DMS114 treated with DMSO at 0.1 percent for 48 hours (cell line): ENCODE data around the gene PPP1R3F.

Experiments
- DNase-seq: peaks from one replicate; lab custom pipeline; 2025; ENCODE audit not compliant: unreplicated experiment; lab: John Stamatoyannopoulos, UW

The PPP1R3F gene, protein sequence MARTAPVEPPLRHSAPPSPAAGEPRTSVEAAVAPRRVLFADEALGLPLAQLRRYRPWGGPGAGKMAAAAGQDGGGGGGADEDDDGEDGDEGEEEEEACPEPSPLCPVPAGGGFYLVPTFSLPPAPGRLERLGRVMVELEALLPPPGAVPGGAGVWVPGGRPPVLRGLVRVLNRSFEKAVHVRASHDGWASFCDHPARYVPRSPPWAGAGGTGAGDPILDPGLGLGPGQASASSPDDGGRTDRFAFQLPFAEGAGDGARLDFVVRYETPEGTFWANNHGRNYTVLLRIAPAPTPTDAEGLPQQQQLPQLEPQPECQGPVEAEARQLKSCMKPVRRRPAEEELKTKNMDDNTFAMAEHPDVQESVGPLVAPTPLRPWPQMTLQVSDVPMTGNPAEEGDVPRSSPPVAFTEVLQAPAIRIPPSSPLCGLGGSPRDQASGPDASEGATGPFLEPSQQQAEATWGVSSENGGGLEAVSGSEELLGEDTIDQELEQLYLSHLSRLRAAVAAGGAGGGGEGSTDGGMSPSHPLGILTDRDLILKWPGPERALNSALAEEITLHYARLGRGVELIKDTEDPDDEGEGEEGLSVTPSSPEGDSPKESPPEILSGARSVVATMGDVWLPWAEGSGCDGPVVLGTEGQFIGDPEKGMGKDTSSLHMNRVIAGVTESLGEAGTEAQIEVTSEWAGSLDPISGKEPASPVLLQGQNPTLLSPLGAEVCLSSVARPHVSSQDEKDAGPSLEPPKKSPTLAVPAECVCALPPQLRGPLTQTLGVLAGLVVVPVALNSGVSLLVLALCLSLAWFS

DNA sequence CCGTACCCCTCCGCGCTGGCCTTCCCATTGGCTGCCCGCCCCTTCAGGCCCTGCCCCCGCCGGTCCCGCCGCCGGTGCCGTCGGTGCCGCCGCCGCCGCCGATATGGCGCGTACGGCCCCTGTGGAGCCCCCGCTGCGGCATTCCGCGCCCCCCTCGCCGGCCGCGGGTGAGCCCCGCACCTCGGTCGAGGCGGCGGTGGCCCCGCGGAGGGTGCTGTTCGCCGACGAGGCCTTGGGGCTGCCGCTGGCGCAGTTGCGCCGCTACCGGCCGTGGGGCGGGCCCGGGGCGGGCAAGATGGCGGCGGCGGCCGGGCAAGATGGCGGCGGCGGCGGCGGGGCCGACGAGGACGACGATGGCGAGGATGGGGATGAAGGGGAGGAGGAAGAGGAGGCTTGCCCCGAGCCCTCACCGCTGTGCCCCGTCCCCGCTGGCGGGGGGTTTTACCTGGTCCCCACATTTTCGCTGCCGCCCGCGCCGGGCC lies at the start of gene PPP1R3F:
Gene PPP1R3F (plus strand): TSS at position 27 of the 482 bp plus-strand sequence. CDS start 77 bp downstream, at position 104.
- DNase-seq = no peak

DNA sequence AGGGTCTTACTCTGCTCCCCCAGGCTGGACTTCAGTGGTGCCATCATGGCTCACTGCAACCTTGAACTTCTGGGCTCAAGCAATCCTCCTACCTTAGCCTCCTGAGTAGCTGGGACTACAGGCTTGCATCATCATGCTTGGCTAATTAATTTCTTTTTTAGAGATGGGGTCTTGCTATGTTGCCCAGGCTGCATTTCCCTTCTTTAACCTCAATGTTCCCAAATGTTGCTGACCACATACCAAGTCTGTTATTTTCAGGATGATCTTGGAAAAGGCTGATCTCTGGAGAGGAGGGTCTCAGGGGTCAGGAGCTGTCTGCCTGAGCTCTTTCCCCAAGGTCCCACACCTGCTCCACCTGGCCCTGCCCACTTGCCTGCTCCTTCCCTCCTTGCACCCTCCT lies 49.5 kb upstream of the PPP1R3F start:
- DNase-seq = no peak

GRCh38 chrX:49221868-49222267 lies 47.7 kb upstream of the PPP1R3F start:
- no peak for DNase-seq

DNA sequence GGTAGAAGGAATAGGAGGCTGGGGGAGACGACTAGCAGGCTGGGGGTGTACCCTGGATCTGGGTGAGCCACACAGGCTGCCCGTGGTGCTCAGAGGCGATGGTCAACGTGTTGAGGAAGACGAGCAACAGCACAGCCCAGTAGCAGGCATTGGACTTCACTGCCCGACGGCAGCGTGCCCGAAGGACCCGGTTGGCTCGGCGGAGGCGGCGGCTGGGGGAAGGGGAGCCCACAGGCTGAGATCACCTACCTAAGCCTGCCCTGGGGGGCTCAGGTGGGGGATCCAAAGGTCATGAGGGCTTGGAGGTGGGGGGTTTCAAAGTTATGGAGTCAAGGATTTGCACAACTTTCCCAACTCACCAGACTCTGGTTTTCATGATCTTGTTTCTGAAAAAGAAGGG lies 43.7 kb upstream of the PPP1R3F start:
- DNase-seq = no peak

- no peak for DNase-seq
These were observed 42.6 kb upstream of the PPP1R3F start for GRCh38 chrX:49226946-49227345.

DNA sequence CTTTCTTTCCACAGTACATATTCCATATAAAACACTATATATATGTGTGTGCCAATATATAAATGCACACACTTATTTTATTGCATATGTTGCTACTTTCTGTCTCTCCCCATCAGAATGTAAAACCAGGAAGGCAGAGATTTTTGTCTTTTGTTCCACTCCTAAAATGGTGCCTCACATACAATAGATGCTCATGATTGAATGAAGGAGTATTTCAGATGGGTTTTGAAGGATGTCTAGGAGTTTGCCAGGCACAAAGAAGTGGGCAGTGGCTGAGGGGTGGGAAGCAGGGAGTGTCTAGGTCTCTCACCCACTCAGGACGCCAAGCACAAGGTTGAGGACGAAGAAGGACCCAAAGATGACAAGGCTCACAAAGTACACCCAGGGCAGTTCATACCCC lies 41.9 kb upstream of the PPP1R3F start:
- DNase-seq = no peak

- no peak for DNase-seq
These were observed 41.4 kb upstream of the PPP1R3F start for GRCh38 chrX:49228185-49228584.

DNA sequence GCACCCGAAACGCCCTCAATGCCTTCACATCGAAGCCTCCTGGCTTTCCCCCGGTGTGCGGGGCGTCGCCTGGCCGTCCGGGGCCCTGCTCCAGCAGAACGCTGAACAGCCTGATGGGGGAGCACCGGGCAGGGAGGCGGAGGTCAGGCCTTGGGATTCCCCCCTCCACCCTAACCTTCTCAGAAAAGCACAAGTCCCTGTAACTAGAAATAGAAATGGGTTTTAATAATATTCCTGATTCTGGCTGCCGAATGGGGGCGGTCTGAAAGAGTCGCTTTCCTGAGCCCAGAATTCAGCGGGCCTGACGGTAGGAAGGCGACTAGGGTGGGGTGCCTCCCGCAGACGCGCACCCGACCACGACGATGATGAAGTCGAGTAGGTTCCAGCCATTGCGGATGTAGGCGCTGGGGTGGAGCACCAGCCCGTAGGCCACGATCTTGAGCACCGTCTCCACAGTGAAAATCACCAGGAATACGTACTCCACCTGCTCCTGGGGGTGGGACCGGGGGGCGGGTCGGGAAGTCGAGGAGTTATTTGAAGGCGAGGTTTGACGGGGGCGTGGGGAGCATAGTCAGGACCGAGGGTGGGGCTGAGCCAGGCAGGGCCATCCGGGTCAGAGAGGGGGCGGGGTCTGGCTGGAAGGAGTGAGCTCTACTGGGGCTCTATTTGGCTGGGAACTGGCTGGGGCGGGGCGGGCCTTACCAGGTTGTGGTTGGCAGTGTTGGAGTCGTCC lies 38.9 kb upstream of the PPP1R3F start:
- no peak for DNase-seq

DNA sequence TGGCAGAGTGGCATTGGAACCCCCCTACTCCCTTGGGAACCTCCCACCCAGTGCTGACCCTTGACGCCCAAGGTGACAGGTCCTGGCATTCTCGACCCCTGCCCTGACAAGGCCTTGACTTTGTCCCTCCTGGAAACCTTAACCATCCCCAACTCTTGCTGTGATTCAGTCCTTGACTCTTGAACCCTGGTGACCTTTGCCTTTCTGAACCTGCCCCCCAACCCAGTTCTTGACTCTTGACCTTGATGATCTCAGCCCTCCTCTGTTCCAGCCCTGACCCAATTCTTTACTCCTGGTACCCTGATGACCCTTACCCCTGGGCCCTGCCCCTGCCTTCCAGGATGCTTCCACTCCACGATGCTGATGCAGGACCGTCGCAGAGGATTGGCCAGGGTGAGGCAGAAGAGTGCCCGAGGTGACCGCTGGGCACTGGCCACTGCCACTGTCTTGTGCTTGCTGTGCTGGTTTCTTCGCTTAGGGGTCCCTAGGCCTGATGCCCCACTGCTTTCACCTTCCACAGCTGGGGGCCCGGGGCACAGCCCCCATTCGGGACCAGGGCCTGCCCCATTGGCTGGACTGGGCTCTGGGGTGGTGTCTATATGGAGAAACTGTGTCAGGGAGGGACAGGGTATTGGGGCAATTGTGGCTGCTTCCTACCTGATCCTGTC lies 38.1 kb upstream of the PPP1R3F start:
- DNase-seq = no peak

DNA sequence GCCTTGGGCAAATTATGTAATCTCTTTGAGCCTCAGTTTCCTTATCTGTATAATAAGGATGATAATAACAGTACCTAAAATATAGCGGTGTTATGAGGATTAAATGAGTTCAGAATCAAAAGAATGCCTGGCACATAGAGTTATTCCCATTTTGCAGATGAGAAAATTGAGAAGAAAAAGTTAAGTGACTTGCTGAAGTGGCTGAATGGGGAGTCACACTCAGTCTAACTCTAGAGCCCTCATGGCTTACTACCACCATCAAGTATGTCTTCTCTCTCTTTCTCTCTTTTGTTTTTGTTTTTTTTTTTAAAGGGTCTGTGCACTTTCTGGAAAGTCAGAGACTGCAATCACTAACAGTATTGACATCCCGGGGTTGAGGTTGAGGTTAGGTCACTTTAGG lies 37.1 kb upstream of the PPP1R3F start:
- DNase-seq = no peak

DNA sequence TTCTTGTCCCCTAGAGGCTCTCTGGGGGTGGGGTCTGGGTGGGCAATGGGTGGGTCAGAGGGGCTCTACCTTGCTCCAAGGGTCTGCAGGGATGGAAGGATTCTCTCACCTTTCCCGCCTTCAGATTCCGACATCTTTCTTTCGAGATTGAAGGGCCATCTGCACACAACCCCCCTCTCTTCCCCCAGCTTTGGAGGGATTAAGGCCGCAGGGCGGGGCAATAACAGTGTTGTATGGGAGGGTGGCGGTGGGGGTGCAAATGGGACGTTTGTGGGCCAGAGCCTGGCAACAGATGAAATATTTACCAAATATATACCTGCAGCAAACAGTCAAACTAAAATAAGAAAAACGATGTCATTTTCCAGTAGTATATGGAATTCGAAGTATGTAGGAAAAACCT lies 36.4 kb upstream of the PPP1R3F start, which contains the start of gene CACNA1F:
Gene CACNA1F (minus strand): TSS at position 165 of the 400 bp plus-strand sequence. CDS start 31 bp downstream, at position 134.
- no peak for DNase-seq

GRCh38 chrX:49233887-49234555 lies 35.6 kb upstream of the PPP1R3F start:
- no peak for DNase-seq

DNA sequence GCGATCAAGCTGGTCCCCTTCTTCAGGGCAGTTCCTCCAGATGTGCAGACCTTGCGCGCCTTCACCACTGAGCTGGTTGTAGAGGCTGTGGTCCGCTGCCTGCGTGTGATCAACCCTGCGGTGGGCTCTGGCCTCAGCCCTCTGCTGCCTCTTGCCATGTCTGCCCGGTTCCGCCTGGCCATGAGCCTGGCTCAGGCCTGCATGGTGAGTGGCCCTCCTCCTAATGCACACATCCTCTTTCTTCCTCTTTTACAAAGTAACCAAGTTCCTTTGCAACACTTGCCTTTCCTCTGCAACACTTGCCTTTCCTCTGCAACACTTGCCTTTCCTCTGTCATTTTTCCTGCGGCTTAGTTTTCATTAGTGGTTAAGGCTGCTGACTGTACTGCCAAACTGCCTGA lies 32.5 kb upstream of the PPP1R3F start:
- DNase-seq = no peak

- no peak for DNase-seq
These were observed 30.9 kb upstream of the PPP1R3F start for GRCh38 chrX:49238735-49239134.

DNA sequence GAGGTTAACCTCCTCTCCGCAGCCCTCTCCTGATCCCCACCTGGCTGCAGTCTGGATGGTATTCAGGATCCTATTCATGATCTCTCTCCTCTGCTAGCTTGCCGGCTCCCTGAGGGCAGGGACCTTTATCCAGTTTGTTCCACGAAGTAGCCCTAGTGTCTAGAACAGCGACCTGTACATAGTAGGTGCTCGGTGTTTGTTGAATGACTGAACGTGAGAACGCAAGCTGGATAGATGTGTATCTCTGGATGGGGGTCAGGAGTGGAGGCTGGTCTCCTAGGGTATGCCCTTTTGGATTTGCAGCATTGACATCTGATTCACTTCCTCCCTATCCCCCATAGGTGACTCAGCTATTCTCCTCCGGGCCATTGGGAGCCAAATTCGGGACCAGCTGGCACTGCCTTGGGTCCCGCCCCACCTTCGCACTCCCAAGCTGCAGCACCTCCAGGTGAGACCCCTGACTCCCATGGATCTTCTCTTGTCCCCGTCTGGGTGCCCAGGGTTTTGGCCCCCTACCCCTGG lies 27.0 kb upstream of the PPP1R3F start:
- DNase-seq = no peak

DNA sequence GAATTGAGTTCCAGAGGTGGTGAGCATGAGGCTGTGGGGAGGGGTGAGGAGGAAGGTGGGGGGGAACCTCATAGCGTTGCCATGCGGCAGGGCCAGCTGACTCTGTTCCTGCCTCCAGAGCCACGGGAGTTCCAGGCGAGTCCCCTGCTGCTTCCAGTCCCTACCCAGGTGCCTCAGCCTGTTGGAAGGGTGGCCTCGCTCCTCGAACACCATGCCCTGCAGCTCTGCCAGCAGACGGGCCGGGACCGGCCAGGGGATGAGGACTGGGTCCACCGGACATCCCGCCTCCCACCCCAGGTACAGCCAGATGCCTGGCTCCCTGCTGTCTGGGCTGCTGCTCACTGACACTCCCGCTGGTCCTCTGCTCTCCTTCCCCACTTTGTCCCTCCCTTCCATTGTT lies 26.4 kb upstream of the PPP1R3F start:
- DNase-seq = no peak

DNA sequence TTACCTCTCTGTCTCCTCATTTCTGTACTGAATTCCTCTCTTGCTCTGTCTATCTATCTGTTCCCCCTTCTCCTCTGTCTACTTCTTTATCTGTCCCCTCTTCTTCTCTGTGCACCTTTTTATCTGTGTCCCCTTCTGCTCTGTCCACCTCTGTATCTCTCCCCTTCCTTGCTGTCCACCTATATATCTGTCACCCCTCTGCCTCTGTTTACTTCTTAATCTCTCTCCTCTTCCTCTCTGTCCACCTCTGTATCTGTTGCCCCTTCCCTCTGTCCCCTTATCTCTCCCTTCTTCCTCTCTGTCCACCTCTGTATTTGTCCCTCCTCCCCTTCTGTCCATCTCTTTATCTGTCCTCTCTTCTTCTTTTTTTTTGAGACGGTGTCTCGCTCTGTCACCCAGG lies 25.4 kb upstream of the PPP1R3F start:
- no peak for DNase-seq

- DNase-seq = no peak
These were observed 23.1 kb upstream of the PPP1R3F start for GRCh38 chrX:49246541-49246940.

GRCh38 chrX:49247346-49247745 lies 22.2 kb upstream of the PPP1R3F start:
- DNase-seq = no peak
